GM23338 (cell line): ENCODE measurements around the gene MAG. TPM values are rescaled to one million over a fixed set of nuclear protein-coding genes. Genes with fewer than 3 reads are reported as not detected.

Experiments
- EZH2 ChIP-seq: fragments of 200-600 bp; sonication (generic); IDR thresholded peaks from one replicate; pipeline ENCODE4 v1.8.0; 2017; ENCODE audit warnings: antibody characterized with exemption, mild to moderate bottlenecking, low read depth; ENCODE audit not compliant: unreplicated experiment
- JUNB ChIP-seq: IDR thresholded peaks from one replicate; pipeline ENCODE4 v1.6.1; 2016; ENCODE audit warnings: antibody characterized with exemption; ENCODE audit not compliant: unreplicated experiment
- ZNF114 ChIP-seq: fragments of 250-450 bp; sonication (Bioruptor Pico); IDR thresholded peaks from 2 replicates; pipeline ENCODE4 v1.5.0; 2020; ENCODE audit warnings: mild to moderate bottlenecking, moderate library complexity
- ZNF331 ChIP-seq: fragments of 250-450 bp; sonication (Bioruptor Pico); IDR thresholded peaks from 2 replicates; pipeline ENCODE4 v1.5.0; 2020; ENCODE audit warnings: low read depth, mild to moderate bottlenecking, moderate library complexity
- ZNF462 ChIP-seq: fragments of 250-450 bp; sonication (Bioruptor Pico); IDR thresholded peaks from 2 replicates; pipeline ENCODE4 v1.5.0; 2020; ENCODE audit warnings: mild to moderate bottlenecking, moderate library complexity
- polyA plus RNA-seq: library from polyadenylated mRNA; unstranded; fragments of >200 nt; fragmentation: Nextera tagmentation; extraction: Ambion mirVana; gene quantifications from 2 replicates; pipeline ENCODE4 v1.2.1, GENCODE V29; 2016
- total RNA-seq: library from RNA; depleted of rRNA; stranded (reverse); fragments of >200 nt; shearing (Covaris generic); gene quantifications from 2 replicates; pipeline ENCODE4 v1.2.3, GENCODE V29; 2014
- TF ChIP-seq, protein P1 (sequence below): IDR thresholded peaks from one replicate; pipeline ENCODE4 v1.6.1; 2018; ENCODE audit warnings: antibody characterized with exemption; ENCODE audit not compliant: unreplicated experiment
- TF ChIP-seq, protein P2 (sequence below), 2 experiments: fragments of 200-600 bp in 1 of 2; sonication (generic) in 1 of 2; conservative IDR thresholded peaks; 2 replicates each; pipeline versions ENCODE4 v1.5.1 to v1.6.1; 2016 to 2017; ENCODE audit warnings: antibody characterized with exemption in 2 of 2, low read depth in 2 of 2, mild to moderate bottlenecking in 2 of 2, moderate library complexity in 1 of 2

Gene MAG
- total and polyA plus RNA-seq, 2 experiments from 2014 or later, result 0.61 to 1.3 TPM

DNA sequence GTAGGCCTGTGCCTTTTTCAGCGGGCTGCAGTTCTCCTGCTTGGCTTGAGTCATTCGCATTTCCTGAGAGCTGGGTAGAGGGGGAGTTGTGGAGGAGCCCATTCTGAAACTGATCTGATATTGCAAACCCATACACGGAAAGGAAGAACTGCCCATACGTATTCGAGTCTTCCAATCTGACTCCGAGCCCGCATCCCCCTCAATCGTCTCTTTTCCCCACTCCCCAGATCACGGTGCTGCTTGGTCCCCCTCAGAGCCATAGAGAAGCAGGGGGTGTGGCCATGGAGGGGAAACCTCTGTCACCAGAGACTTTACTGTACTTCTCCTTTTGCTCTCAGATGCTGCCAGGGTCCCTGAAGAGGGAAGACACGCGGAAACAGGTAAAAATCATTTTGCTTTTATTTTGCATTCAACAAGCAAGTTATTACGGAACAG, 36.9 kb downstream of the MAG start, which contains the start of gene CD22 (continued):
- TF ChIP-seq ZNF462 (CRISPR knock-in tag), result no peak
- TF ChIP-seq, protein P1, sequence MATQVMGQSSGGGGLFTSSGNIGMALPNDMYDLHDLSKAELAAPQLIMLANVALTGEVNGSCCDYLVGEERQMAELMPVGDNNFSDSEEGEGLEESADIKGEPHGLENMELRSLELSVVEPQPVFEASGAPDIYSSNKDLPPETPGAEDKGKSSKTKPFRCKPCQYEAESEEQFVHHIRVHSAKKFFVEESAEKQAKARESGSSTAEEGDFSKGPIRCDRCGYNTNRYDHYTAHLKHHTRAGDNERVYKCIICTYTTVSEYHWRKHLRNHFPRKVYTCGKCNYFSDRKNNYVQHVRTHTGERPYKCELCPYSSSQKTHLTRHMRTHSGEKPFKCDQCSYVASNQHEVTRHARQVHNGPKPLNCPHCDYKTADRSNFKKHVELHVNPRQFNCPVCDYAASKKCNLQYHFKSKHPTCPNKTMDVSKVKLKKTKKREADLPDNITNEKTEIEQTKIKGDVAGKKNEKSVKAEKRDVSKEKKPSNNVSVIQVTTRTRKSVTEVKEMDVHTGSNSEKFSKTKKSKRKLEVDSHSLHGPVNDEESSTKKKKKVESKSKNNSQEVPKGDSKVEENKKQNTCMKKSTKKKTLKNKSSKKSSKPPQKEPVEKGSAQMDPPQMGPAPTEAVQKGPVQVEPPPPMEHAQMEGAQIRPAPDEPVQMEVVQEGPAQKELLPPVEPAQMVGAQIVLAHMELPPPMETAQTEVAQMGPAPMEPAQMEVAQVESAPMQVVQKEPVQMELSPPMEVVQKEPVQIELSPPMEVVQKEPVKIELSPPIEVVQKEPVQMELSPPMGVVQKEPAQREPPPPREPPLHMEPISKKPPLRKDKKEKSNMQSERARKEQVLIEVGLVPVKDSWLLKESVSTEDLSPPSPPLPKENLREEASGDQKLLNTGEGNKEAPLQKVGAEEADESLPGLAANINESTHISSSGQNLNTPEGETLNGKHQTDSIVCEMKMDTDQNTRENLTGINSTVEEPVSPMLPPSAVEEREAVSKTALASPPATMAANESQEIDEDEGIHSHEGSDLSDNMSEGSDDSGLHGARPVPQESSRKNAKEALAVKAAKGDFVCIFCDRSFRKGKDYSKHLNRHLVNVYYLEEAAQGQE, result no peak
- TF ChIP-seq, protein P2, sequence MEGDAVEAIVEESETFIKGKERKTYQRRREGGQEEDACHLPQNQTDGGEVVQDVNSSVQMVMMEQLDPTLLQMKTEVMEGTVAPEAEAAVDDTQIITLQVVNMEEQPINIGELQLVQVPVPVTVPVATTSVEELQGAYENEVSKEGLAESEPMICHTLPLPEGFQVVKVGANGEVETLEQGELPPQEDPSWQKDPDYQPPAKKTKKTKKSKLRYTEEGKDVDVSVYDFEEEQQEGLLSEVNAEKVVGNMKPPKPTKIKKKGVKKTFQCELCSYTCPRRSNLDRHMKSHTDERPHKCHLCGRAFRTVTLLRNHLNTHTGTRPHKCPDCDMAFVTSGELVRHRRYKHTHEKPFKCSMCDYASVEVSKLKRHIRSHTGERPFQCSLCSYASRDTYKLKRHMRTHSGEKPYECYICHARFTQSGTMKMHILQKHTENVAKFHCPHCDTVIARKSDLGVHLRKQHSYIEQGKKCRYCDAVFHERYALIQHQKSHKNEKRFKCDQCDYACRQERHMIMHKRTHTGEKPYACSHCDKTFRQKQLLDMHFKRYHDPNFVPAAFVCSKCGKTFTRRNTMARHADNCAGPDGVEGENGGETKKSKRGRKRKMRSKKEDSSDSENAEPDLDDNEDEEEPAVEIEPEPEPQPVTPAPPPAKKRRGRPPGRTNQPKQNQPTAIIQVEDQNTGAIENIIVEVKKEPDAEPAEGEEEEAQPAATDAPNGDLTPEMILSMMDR (conservative IDR thresholded peaks at IDR 0.05; ENCODE audit: low read depth in 2 of 2), result no peak
- TF ChIP-seq EZH2, result no peak
- no peak for TF ChIP-seq ZNF331 (CRISPR knock-in tag)
- no peak for TF ChIP-seq JUNB
- TF ChIP-seq ZNF114 (CRISPR knock-in tag), result no peak
